A673 (cell line): ENCODE results near the gene ADAM8. TPM values are rescaled to one million over a fixed set of nuclear protein-coding genes. Genes with fewer than 3 reads are reported as not detected.

Source experiments
- BruUV-seq: library from RNA; stranded (reverse); fragments of 400-500 nt; replicated peaks from 2 replicates; lab custom pipeline; 2021; lab: Mats Ljungman, UMichigan
- CTCF ChIA-PET: fragments of 300-600 bp; sonication (Branson Sonifier 250); formaldehyde crosslinking; loops from one replicate; lab custom pipeline; 2022; ENCODE audit warnings: antibody characterized with exemption; lab: Charles Lee
- POLR2A ChIA-PET: fragments of 300-600 bp; sonication (Branson Sonifier 250); formaldehyde crosslinking; loops from one replicate; lab custom pipeline; 2022; ENCODE audit warnings: antibody characterized with exemption; ENCODE audit not compliant: low non-redundant PET; lab: Charles Lee
- DNase-seq: peaks from one replicate; pipeline ENCODE4 v3.0.0-alpha.2; 2015; ENCODE audit warnings: low spot score
- H3K27ac ChIP-seq: fragments of 200-600 bp; sonication (generic); 2 replicates; pipeline ENCODE4 v1.5.1; 2016; ENCODE audit warnings: mixed run types, low read depth, mild to moderate bottlenecking, mixed read lengths, antibody characterized with exemption, low read length; ENCODE audit not compliant: poor library complexity, severe bottlenecking
- H3K27me3 ChIP-seq: fragments of 200-600 bp; sonication (generic); replicated peaks from 2 replicates; pipeline ENCODE4 v1.6.1; 2017; ENCODE audit warnings: mixed run types, low read depth, mild to moderate bottlenecking, mixed read lengths, antibody characterized with exemption, low read length; ENCODE audit not compliant: insufficient read depth, poor library complexity
- H3K36me3 ChIP-seq: fragments of 200-600 bp; sonication (generic); 2 replicates; pipeline ENCODE4 v1.6.1; 2016; ENCODE audit warnings: mixed run types, mild to moderate bottlenecking, mixed read lengths, antibody characterized with exemption, low read length; ENCODE audit not compliant: insufficient read depth, poor library complexity, severe bottlenecking
- H3K4me1 ChIP-seq: fragments of 200-600 bp; sonication (generic); 2 replicates; pipeline ENCODE4 v1.6.1; 2017; ENCODE audit warnings: mixed run types, mild to moderate bottlenecking, mixed read lengths, antibody characterized with exemption, low read length; ENCODE audit not compliant: insufficient read depth, poor library complexity, severe bottlenecking
- H3K4me3 ChIP-seq: fragments of 200-600 bp; sonication (generic); 2 replicates; pipeline ENCODE4 v1.5.1; 2016; ENCODE audit warnings: low read depth, mixed run types, mild to moderate bottlenecking, mixed read lengths, low read length; ENCODE audit not compliant: poor library complexity, severe bottlenecking
- H3K9me3 ChIP-seq: fragments of 200-600 bp; sonication (generic); 2 replicates; pipeline ENCODE4 v1.6.1; 2016; ENCODE audit warnings: mixed run types, low read depth, mild to moderate bottlenecking, mixed read lengths, antibody characterized with exemption, low read length; ENCODE audit not compliant: poor library complexity, severe bottlenecking
- EZH2 ChIP-seq: fragments of 200-600 bp; sonication (generic); IDR thresholded peaks from 2 replicates; pipeline ENCODE4 v1.6.1; 2017; ENCODE audit warnings: borderline replicate concordance, low read depth, mild to moderate bottlenecking, mixed read lengths, antibody characterized with exemption, low read length; ENCODE audit not compliant: poor library complexity, severe bottlenecking
- intact Hi-C: fragments of 100-400 bp; cut with micrococcal nuclease; formaldehyde crosslinking; loops from one replicate; pipeline ENCODE4 v1.10.0; 2022; ENCODE audit not compliant: unreplicated experiment
- total RNA-seq: library from RNA; stranded (reverse); gene quantifications from 2 replicates; pipeline ENCODE4 v1.2.3, GENCODE V29; 2021
- TF ChIP-seq, protein P1 (sequence below): fragments of 300-800, 200-600 bp; sonication (generic); conservative IDR thresholded peaks from 2 replicates; pipeline ENCODE4 v1.5.1; 2017; ENCODE audit warnings: low read depth, mild to moderate bottlenecking, antibody characterized with exemption, low read length, moderate library complexity, mixed read lengths

ADAM8 gene
- total RNA-seq, 1 experiment from 2014 or later = 1.2 TPM

DNA sequence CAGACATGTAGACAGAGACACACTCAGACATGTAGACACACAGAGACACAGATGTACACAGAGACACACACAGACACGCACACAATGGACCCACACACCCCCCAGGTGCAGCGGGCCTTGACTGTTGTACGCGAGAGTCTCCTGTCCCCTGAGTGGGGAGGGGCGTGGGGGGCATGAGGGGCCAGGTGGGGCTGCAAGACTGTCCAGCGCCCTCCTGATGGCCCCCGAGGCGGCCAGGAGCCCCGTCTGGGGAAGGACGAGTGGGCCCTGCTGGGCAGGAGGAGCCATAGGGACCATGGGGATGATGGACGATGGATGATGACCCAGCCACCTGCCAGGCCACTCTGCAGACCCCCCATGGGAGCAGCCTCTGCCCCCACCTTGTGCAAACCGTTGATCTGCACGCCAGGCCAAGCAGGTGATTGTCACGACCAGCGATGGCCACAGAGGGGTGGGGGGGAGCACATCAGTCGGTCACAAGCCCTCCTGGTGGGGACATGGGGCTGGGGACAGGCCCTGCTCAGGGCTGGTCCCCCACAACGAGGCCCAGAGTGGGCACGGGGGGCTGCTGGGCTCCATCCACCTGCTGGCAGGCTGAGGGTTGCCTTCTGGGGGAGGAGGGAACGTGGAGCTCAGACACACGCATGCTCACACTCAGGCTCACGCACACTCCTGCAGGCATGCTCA lies 27.4 kb downstream of the ADAM8 start:
- no peak for TF ChIP-seq EZH2
- TF ChIP-seq, protein P1, sequence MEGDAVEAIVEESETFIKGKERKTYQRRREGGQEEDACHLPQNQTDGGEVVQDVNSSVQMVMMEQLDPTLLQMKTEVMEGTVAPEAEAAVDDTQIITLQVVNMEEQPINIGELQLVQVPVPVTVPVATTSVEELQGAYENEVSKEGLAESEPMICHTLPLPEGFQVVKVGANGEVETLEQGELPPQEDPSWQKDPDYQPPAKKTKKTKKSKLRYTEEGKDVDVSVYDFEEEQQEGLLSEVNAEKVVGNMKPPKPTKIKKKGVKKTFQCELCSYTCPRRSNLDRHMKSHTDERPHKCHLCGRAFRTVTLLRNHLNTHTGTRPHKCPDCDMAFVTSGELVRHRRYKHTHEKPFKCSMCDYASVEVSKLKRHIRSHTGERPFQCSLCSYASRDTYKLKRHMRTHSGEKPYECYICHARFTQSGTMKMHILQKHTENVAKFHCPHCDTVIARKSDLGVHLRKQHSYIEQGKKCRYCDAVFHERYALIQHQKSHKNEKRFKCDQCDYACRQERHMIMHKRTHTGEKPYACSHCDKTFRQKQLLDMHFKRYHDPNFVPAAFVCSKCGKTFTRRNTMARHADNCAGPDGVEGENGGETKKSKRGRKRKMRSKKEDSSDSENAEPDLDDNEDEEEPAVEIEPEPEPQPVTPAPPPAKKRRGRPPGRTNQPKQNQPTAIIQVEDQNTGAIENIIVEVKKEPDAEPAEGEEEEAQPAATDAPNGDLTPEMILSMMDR = no peak
- CTCF ChIA-PET = no interaction called here

GRCh38 chr10:133248334-133248715 lies 28.3 kb downstream of the ADAM8 start:
- no TSS peak for BruUV-seq
- intact Hi-C loops = no loop called here
- CTCF ChIA-PET = no interaction called here
- Histone ChIP-seq H3K36me3 (no peaks in the 10 kb centered on the region), H3K27ac (no peak overlapping the region), H3K4me1 (no peaks in the 10 kb centered on the region), H3K27me3 (peaks cover 5% of the 10 kb centered on the region), H3K9me3 (no peaks in the 10 kb centered on the region), H3K4me3 (no peak overlapping the region)
- POLR2A ChIA-PET = no interaction called here
- DNase-seq = no peak
- TF ChIP-seq EZH2 = no peak
- TF ChIP-seq, protein P1 = no peak

More for the DNA sequence above, 27.4 kb downstream of the ADAM8 start:
- Histone ChIP-seq H3K27me3 (peaks cover 5% of the 10 kb centered on the region), H3K27ac (no peak overlapping the region), H3K4me3 (no peak overlapping the region), H3K4me1 (no peaks in the 10 kb centered on the region), H3K36me3 (no peaks in the 10 kb centered on the region), H3K9me3 (no peaks in the 10 kb centered on the region)
- POLR2A ChIA-PET = no interaction called here
- intact Hi-C loops = no loop called here
- DNase-seq = no peak
- BruUV-seq = no TSS peak

DNA sequence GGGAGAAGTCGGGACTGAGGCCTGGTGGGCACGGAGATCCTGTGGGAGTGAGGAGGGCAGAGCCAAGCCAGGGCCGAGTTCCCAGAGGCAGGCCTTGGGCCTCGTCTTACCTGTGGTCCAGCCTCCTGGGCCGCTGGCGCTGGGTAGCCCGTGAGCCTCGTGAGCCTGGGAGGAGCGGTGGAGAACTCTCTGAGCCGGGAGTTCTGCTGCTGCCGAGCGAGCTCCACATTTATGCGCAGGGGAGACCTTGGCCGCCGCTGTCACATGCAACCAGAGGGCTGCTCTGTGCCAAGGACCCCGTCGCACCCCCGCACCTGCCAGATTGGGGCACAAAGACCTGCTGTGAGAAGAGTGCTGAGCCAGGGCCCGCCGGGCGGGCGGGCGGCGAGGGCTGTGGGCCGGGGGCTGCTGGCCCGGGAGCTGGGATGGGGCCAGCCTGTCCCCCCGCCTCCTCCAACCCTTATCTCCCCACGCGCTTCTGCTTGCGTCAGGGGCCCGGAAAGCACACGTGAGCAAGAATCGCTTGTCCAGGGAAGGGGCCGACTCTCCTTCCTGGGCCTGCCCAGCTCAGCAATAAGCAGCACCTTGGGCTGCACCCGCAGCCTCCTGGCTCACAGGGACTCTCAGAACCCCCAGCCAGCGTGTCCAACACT lies 28.9 kb downstream of the ADAM8 start:
- ChIA-PET POLR2A (no interaction called here), CTCF (no interaction called here)
- BruUV-seq = no TSS peak
- intact Hi-C loops = no loop called here
- Histone ChIP-seq H3K27ac (no peak overlapping the region), H3K27me3 (peaks cover 5% of the 10 kb centered on the region), H3K36me3 (no peaks in the 10 kb centered on the region), H3K4me3 (no peak overlapping the region), H3K9me3 (no peaks in the 10 kb centered on the region), H3K4me1 (no peaks in the 10 kb centered on the region)
- no peak for DNase-seq
- TF ChIP-seq EZH2 = no peak
- TF ChIP-seq, protein P1 = no peak
